ENCODE data around the gene ANO2.

Gene ANO2

GRCh38 chr12:5656836-5657235 is 288.2 kb downstream of the ANO2 start:
- H3K27ac ChIP-seq (replicated peaks; ENCODE audit: low read length) = no peak overlapping the region
- no peak overlapping the region for H4K91ac ChIP-seq (ENCODE audit: low read depth, low read length, poor library complexity)
- no peak overlapping the region for H2AFZ ChIP-seq (ENCODE audit: low read length)
- no peak overlapping the region for H3K4ac ChIP-seq (ENCODE audit: low read length)
- no peak overlapping the region for H2BK120ac ChIP-seq (ENCODE audit: low read depth, low read length)
- H2BK15ac ChIP-seq (ENCODE audit: low read length) = no peak overlapping the region
- H3K79me1 ChIP-seq (ENCODE audit: low read depth, low read length) = no peaks in the 10 kb centered on the region
- no peak overlapping the region for H3K23ac ChIP-seq (ENCODE audit: low read depth, low read length, poor library complexity)
- no peaks in the 10 kb centered on the region for H3K27me3 ChIP-seq (ENCODE audit: control insufficient read depth in 3 of 3, insufficient read depth in 3 of 3, low read depth in 1 of 3, low read length in 3 of 3)
- H3K4me2 ChIP-seq (ENCODE audit: insufficient read depth, low read length, poor library complexity, severe bottlenecking) = no peak overlapping the region
- no peak overlapping the region for H3K14ac ChIP-seq (ENCODE audit: low read length)
- H3K4me3 ChIP-seq (ENCODE audit: low read length in 2 of 2) = no peak overlapping the region
- no peak overlapping the region for H2BK5ac ChIP-seq (ENCODE audit: low read length)
- H3K9me3 ChIP-seq (replicated peaks in 1 of 2; ENCODE audit: control insufficient read depth in 2 of 2, insufficient read depth in 1 of 2, low read depth in 1 of 2, low read length in 2 of 2) = no peaks in the 10 kb centered on the region
- no peaks in the 10 kb centered on the region for H3K36me3 ChIP-seq (replicated peaks in 1 of 2; ENCODE audit: control insufficient read depth in 2 of 2, insufficient read depth in 2 of 2, low read length in 2 of 2)
- WGBS, 2 donors (ENCODE audit: extremely low coverage in 2 of 2, insufficient read length in 2 of 2, insufficient replicate concordance in 1 of 2) = no CpG with 5 or more reads among the region's 4 CpGs
- H2AK5ac ChIP-seq (ENCODE audit: low read depth, low read length) = no peak overlapping the region
- no peak for DNase-seq (ENCODE audit: low spot score)
- H3K4me1 ChIP-seq (ENCODE audit: control insufficient read depth in 2 of 2, insufficient read depth in 1 of 2, low read depth in 1 of 2, low read length in 2 of 2) = no peaks in the 10 kb centered on the region
- H3K18ac ChIP-seq (ENCODE audit: low read length) = no peak overlapping the region
- H4K8ac ChIP-seq (ENCODE audit: low read depth, low read length) = no peak overlapping the region
- no peak overlapping the region for H2BK12ac ChIP-seq (ENCODE audit: low read length)
- H3K9ac ChIP-seq (ENCODE audit: low read depth, low read length, poor library complexity) = no peak overlapping the region

GRCh38 chr12:5655120-5655519 is 289.9 kb downstream of the ANO2 start:
- H3K4me2 ChIP-seq (ENCODE audit: insufficient read depth, low read length, poor library complexity, severe bottlenecking) = no peak overlapping the region
- H3K27ac ChIP-seq (replicated peaks; ENCODE audit: low read length) = no peak overlapping the region
- no peak for DNase-seq (ENCODE audit: low spot score)
- no peak overlapping the region for H2BK120ac ChIP-seq (ENCODE audit: low read depth, low read length)
- H3K79me1 ChIP-seq (ENCODE audit: low read depth, low read length) = no peaks in the 10 kb centered on the region
- no peak overlapping the region for H2AK5ac ChIP-seq (ENCODE audit: low read depth, low read length)
- no peak overlapping the region for H3K9ac ChIP-seq (ENCODE audit: low read depth, low read length, poor library complexity)
- no peak overlapping the region for H3K23ac ChIP-seq (ENCODE audit: low read depth, low read length, poor library complexity)
- no peak overlapping the region for H3K4me3 ChIP-seq (ENCODE audit: low read length in 2 of 2)
- no peak overlapping the region for H3K14ac ChIP-seq (ENCODE audit: low read length)
- no peak overlapping the region for H3K4ac ChIP-seq (ENCODE audit: low read length)
- H4K8ac ChIP-seq (ENCODE audit: low read depth, low read length) = no peak overlapping the region
- no peak overlapping the region for H2BK5ac ChIP-seq (ENCODE audit: low read length)
- H3K36me3 ChIP-seq (replicated peaks in 1 of 2; ENCODE audit: control insufficient read depth in 2 of 2, insufficient read depth in 2 of 2, low read length in 2 of 2) = no peaks in the 10 kb centered on the region
- H4K91ac ChIP-seq (ENCODE audit: low read depth, low read length, poor library complexity) = no peak overlapping the region
- H3K9me3 ChIP-seq (replicated peaks in 1 of 2; ENCODE audit: control insufficient read depth in 2 of 2, insufficient read depth in 1 of 2, low read depth in 1 of 2, low read length in 2 of 2) = no peaks in the 10 kb centered on the region
- no peaks in the 10 kb centered on the region for H3K4me1 ChIP-seq (ENCODE audit: control insufficient read depth in 2 of 2, insufficient read depth in 1 of 2, low read depth in 1 of 2, low read length in 2 of 2)
- no peak overlapping the region for H2BK15ac ChIP-seq (ENCODE audit: low read length)
- H2AFZ ChIP-seq (ENCODE audit: low read length) = no peak overlapping the region
- H3K27me3 ChIP-seq (ENCODE audit: control insufficient read depth in 3 of 3, insufficient read depth in 3 of 3, low read depth in 1 of 3, low read length in 3 of 3) = no peaks in the 10 kb centered on the region
- H2BK12ac ChIP-seq (ENCODE audit: low read length) = no peak overlapping the region
- no CpG with 5 or more reads among the region's 3 CpGs for WGBS, 2 donors (ENCODE audit: extremely low coverage in 2 of 2, insufficient read length in 2 of 2, insufficient replicate concordance in 1 of 2)
- H3K18ac ChIP-seq (ENCODE audit: low read length) = no peak overlapping the region

GRCh38 chr12:5654019-5654418 is 291.0 kb downstream of the ANO2 start:
- Histone ChIP-seq H2BK15ac (ENCODE audit: low read length) (no peak overlapping the region), H3K27me3 (ENCODE audit: control insufficient read depth in 3 of 3, insufficient read depth in 3 of 3, low read depth in 1 of 3, low read length in 3 of 3) (no peaks in the 10 kb centered on the region), H4K91ac (ENCODE audit: low read depth, low read length, poor library complexity) (no peak overlapping the region), H2AK5ac (ENCODE audit: low read depth, low read length) (no peak overlapping the region), H3K4me1 (ENCODE audit: control insufficient read depth in 2 of 2, insufficient read depth in 1 of 2, low read depth in 1 of 2, low read length in 2 of 2) (no peaks in the 10 kb centered on the region), H2AFZ (ENCODE audit: low read length) (no peak overlapping the region), H2BK12ac (ENCODE audit: low read length) (no peak overlapping the region), H3K9ac (ENCODE audit: low read depth, low read length, poor library complexity) (no peak overlapping the region), H3K27ac (replicated peaks; ENCODE audit: low read length) (no peak overlapping the region), H3K4me3 (ENCODE audit: low read length in 2 of 2) (no peak overlapping the region), H2BK120ac (ENCODE audit: low read depth, low read length) (no peak overlapping the region), H3K23ac (ENCODE audit: low read depth, low read length, poor library complexity) (no peak overlapping the region), H3K4ac (ENCODE audit: low read length) (no peak overlapping the region), H2BK5ac (ENCODE audit: low read length) (no peak overlapping the region), H4K8ac (ENCODE audit: low read depth, low read length) (no peak overlapping the region), H3K18ac (ENCODE audit: low read length) (no peak overlapping the region), H3K9me3 (replicated peaks in 1 of 2; ENCODE audit: control insufficient read depth in 2 of 2, insufficient read depth in 1 of 2, low read depth in 1 of 2, low read length in 2 of 2) (no peaks in the 10 kb centered on the region), H3K4me2 (ENCODE audit: insufficient read depth, low read length, poor library complexity, severe bottlenecking) (no peak overlapping the region), H3K14ac (ENCODE audit: low read length) (no peak overlapping the region), H3K36me3 (replicated peaks in 1 of 2; ENCODE audit: control insufficient read depth in 2 of 2, insufficient read depth in 2 of 2, low read length in 2 of 2) (no peaks in the 10 kb centered on the region), H3K79me1 (ENCODE audit: low read depth, low read length) (no peaks in the 10 kb centered on the region)
- no peak for DNase-seq (ENCODE audit: low spot score)

GRCh38 chr12:5650829-5651461 is 294.1 kb downstream of the ANO2 start:
- H2BK15ac ChIP-seq (ENCODE audit: low read length) = no peak overlapping the region
- H2BK120ac ChIP-seq (ENCODE audit: low read depth, low read length) = no peak overlapping the region
- no peak overlapping the region for H2BK5ac ChIP-seq (ENCODE audit: low read length)
- no peak overlapping the region for H3K4me2 ChIP-seq (ENCODE audit: insufficient read depth, low read length, poor library complexity, severe bottlenecking)
- H3K79me1 ChIP-seq (ENCODE audit: low read depth, low read length) = no peaks in the 10 kb centered on the region
- H3K9ac ChIP-seq (ENCODE audit: low read depth, low read length, poor library complexity) = no peak overlapping the region
- no peak overlapping the region for H3K4me3 ChIP-seq (ENCODE audit: low read length in 2 of 2)
- no peak overlapping the region for H2AK5ac ChIP-seq (ENCODE audit: low read depth, low read length)
- no peak overlapping the region for H2AFZ ChIP-seq (ENCODE audit: low read length)
- no peaks in the 10 kb centered on the region for H3K9me3 ChIP-seq (replicated peaks in 1 of 2; ENCODE audit: control insufficient read depth in 2 of 2, insufficient read depth in 1 of 2, low read depth in 1 of 2, low read length in 2 of 2)
- H3K14ac ChIP-seq (ENCODE audit: low read length) = no peak overlapping the region
- no peak overlapping the region for H3K27ac ChIP-seq (replicated peaks; ENCODE audit: low read length)
- H3K4me1 ChIP-seq (ENCODE audit: control insufficient read depth in 2 of 2, insufficient read depth in 1 of 2, low read depth in 1 of 2, low read length in 2 of 2) = peaks cover 0 to 5% of the 10 kb centered on the region in 2 donors
- H2BK12ac ChIP-seq (ENCODE audit: low read length) = no peak overlapping the region
- no CpG with 5 or more reads among the region's 1 CpG for whole genome bisulfite sequencing, 2 donors (ENCODE audit: extremely low coverage in 2 of 2, insufficient read length in 2 of 2, insufficient replicate concordance in 1 of 2)
- no peak overlapping the region for H3K23ac ChIP-seq (ENCODE audit: low read depth, low read length, poor library complexity)
- H3K18ac ChIP-seq (ENCODE audit: low read length) = no peak overlapping the region
- no peak overlapping the region for H4K91ac ChIP-seq (ENCODE audit: low read depth, low read length, poor library complexity)
- no peaks in the 10 kb centered on the region for H3K36me3 ChIP-seq (replicated peaks in 1 of 2; ENCODE audit: control insufficient read depth in 2 of 2, insufficient read depth in 2 of 2, low read length in 2 of 2)
- no peak overlapping the region for H3K4ac ChIP-seq (ENCODE audit: low read length)
- no peak for DNase-seq (ENCODE audit: low spot score)
- no peak overlapping the region for H4K8ac ChIP-seq (ENCODE audit: low read depth, low read length)
- H3K27me3 ChIP-seq (ENCODE audit: control insufficient read depth in 3 of 3, insufficient read depth in 3 of 3, low read depth in 1 of 3, low read length in 3 of 3) = no peaks in the 10 kb centered on the region
